GM18508 (cell line): ENCODE data around the gene IPO11.
A peak's percentile ranks its signal among the peaks of the same experiment; 100 is the strongest.

ENCODE experiments used
- ATAC-seq: cut with Tn5 transposase; IDR thresholded peaks from one replicate; pipeline ENCODE4 v1.9.1; 2021; ENCODE audit warnings: moderate number of reproducible peaks; ENCODE audit not compliant: insufficient read depth, unreplicated experiment

IPO11 gene

GRCh38 chr5:62412549-62413329 lies at the start of gene IPO11:
Gene IPO11 (plus strand): TSS chr5:62412763. CDS start chr5:62437280, 24,517 bp downstream.
- peak; percentile 96 for ATAC-seq

DNA sequence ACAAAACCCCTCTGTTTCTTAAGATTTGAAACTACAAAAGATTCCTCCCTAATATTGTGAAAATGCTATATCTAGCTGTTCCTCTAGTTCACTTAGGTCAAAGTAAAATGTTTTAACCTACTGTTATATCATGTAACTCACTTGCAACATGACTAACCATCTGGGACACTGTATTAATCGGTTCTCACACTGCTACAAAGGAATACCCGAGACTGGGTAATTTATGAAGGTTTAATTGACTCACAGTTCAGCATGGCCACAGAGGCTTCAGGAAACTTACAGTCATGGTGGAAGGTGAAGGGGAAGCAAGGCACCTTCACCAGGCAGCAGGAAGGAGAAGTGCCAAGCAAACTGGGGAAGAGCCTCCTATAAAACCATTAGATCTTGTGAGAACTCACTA lies 43.5 kb upstream of the IPO11 start:
- no peak for ATAC-seq

GRCh38 chr5:62371409-62371808 lies 41.2 kb upstream of the IPO11 start:
- no peak for ATAC-seq

- no peak for ATAC-seq
These were observed 40.0 kb upstream of the IPO11 start for GRCh38 chr5:62372600-62372999.

DNA sequence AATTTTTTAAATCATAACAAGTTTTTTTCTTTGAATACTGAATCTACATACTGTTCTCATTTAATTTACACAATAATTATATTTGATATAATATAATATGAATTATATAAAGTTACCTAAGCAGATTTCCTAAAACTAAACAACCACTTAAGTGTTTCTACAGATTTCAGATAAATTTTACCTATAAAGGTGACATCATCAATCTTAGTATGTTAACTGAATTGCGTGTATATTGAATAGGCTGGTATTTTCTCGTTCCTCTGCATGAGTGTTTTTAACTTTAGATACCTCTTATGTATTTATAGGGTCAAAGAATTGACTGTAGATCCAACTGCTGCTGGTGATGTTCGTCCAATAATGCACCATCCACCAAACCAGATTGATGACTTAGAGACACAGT lies 39.2 kb upstream of the IPO11 start:
- ATAC-seq: no peak

- ATAC-seq: no peak
These were observed 38.5 kb upstream of the IPO11 start for GRCh38 chr5:62374090-62374489.

DNA sequence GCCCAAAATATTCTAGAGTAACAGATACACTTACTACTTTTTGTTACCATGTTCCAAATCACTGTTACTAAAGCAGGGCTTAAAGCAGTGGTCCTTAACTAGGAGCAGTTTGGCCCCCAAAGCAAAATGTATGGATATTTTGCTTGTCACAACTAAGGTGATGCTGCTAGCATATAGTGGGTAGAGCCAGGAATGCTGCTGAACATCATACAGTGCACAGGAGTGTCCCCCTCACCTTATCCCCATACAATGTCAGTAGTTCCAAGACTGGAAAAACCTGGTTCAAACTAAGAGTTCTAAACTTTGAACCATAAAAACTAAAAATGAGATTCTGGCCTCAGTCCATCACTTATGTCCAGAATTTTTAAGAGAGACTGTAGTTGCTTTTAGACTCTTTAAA lies 36.9 kb upstream of the IPO11 start:
- ATAC-seq: no peak

- ATAC-seq: no peak
These were observed 36.5 kb upstream of the IPO11 start for GRCh38 chr5:62376064-62376463.

DNA sequence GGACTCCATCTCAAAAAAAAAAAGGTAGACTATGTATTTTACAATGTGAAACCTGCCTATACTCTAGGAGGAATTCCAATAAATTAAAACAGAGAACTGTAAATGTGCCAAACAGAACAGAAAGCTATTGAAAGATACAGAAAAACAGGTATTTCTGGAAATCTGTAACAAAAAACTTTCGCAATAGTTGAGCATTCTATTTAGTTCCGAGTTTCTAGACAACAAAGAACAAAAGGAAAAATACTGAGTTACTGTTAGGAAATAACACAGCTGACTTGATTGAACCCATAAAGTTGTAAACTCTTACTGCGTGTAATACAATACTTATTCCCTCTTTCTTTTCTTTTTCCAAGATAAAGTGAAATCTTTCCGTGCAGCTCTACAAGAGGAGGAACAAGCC lies 27.4 kb upstream of the IPO11 start:
- ATAC-seq: no peak

DNA sequence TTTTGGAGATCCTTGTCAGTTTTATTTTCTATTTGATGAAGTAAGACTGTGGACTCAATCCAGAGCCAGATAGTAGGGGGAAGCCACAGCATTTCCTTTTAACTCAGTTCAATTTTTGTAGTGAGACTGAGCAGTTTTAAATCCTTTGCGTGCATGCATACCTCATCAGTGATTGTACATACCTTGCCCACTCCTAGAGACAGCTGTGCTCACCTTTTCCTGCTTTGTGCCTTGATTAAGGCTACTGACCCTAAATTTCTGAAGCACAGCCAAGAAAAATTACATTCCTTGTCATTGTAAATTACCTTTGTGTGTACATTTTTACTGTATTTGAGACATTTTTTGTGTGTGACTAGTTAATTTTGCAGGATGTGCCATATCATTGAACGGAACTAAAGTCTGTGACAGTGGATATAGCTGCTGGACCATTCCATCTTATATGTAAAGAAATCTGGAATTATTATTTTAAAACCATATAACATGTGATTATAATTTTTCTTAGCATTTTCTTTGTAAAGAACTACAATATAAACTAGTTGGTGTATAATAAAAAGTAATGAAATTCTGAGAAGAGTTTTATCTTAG lies 26.7 kb upstream of the IPO11 start:
- no peak for ATAC-seq

DNA sequence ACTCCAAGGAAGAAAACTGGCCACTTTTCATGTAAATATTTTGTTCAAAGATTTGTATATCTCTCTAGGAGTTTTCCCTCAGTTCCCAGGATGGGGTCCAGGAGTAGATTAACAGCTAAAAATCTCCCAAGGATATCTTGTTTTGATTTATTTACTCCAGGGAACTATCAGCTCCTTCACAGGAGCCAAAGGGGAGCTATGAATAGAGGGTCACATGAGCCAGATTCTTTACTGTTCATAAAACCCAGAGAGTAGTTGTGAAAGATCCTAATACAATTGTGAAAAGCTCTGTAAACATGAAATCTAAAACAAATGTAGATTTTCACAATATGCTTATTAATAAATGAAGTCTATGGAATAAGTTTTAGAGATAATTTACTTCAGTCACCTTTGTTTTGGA lies 25.7 kb upstream of the IPO11 start:
- ATAC-seq: no peak

GRCh38 chr5:62395210-62395950 lies 17.2 kb upstream of the IPO11 start:
- no peak for ATAC-seq

- peak; percentile 94 for ATAC-seq
These were observed 8.9 kb upstream of the IPO11 start, which contains the start of gene DIMT1 for GRCh38 chr5:62403411-62404250. Gene DIMT1 (minus strand): TSS chr5:62403905. CDS start chr5:62403772, 133 bp downstream.

DNA sequence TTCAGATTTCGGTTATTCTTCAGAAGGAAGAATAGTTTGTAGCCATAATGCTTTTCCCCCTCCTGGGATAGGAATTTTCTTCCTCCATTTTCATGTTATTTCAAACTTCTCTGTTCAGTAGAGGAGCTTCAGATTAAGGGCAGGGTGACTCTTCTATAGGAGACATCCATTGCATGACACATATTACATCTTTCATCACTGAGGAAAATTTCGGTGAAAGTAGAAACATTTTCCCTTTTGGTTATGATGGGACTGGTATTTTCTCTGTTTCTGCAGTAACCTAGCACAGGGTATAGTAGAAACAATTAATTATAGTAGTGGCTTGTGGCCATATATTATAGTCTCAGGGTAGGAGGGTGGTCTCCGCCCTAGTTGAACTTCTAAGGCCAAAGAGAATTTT lies 1.1 kb downstream of the IPO11 start:
- no peak for ATAC-seq

DNA sequence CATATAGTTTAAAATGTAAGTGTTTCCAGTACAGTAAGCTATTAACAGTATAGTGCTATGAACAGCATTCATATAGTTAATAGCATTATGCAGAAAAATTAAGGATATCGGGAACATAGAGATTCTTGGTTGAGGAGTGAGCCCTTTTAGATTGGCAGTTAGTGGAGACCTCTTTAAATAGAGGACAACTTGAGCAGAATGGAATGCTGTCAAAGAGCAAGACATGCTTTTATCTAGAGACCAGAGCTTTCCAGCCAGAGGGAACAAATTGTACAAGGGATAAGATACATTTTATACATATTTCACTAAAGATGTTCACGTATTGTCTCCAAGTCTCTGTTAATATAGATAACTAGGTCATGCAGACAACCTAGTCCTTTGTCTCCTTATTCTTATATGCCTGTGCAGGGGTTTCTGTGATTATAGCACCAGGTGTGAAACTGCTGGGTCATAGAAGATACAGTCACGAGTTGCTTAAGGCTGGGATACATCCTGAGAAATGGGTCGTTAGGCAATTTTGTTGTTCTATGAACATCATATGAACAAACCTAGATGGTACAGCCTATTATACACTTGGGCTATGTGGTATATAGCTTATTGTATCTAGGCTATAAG lies 6.0 kb downstream of the IPO11 start:
- no peak for ATAC-seq

DNA sequence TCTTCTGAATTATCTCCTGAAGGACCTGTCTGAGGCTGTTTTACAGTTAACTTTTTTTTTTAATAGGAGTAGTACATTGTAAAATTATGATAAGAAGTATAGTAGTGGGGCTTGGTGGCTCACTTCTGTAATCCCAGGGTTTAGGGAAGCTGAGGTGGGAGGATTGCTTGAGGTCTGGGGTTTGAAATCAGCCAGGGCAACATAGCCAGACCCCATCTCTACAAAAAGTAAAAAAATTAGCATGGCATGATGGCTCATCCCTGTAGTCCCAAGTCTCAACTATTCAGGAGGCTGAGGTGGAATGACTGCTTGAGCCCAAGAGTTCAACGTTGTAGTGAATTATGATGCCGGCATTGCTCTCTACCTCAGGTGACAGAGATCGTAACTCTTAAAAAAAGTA lies 7.0 kb downstream of the IPO11 start:
- ATAC-seq: no peak

DNA sequence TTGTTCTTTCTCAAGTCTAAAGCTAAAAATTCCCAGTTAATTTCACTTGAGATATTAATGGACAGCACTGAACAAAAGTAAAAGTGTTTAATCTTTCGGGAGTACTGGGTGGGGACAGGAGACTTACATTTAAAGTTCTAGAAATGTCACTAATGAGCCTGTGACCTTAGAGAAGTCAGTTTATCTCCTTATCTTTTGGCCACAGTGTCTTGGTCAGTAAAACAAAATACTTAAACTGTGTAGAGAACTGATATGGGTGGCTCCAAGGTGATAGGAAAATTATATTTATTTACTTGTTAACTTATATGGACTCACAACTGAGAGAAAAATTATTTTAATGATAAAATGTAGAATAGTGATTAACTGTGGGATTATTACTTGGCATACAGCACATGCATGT lies 8.9 kb downstream of the IPO11 start:
- no peak for ATAC-seq

DNA sequence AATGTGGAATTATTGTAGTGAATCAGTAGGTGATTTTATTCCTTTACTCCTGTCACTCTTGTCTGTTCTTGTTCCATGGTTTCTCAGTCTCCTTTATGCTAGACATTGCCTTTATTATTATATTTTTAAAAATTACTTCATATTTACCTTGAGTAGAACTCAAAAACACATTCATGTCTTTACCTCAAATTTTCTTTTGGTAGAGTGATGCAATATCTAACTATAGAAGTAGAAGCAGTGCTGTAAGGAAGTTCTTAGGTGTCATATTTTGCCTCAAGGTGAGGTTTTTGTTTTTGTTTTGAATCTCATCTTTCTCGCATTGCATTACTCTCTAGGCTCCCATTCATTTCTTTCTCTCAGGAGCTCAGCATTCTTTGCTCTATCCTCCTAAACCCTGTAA lies 12.2 kb downstream of the IPO11 start:
- no peak for ATAC-seq

DNA sequence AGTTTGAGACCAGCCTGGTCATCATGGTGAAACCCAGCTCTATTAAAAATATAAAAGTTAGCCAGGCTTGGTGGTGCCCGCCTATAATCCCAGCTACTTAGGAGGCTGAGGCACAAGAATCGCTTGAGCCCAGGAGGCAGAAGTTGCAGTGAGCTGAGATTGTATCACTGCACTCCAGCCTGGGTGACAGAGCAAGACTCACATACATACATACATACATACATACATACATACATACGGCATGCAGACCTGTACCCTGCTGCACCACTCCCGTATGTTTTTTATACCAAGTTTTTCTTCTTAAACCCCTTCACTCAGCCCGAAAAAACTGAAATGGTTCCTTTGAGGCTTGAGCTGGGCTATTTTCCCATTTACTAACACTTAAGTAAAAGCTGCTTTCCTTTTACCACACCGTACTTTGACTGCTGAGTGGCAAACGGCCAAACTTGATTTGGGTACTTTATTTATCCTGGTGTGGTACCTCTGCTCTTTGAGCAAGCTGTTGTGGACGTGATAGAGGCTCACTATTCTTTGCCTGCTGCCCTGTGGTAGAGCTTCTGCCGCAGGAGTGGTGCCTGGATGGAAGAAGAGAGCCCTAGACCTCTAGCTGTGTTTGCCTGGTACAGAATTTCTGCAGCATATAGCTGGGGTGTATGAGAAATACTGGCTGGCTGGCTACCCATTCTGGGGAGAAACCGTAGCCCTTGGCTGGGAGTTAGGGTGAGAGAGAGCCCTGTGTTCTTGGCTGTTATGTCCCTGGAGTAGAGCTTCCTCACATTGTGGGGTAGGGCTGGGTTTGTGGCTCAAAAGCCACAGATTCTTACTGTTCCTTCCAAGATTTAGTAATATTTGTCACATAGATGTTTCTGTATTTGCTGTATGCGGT lies 19.4 kb downstream of the IPO11 start:
- ATAC-seq: no peak
